Ovary (tissue), 3 donors: ENCODE results near the gene CBR3.

Experiments used
- CTCF ChIP-seq, 3 donors: fragments of 450-650 bp in 2 of 3; fragments of 200-600 bp in 1 of 3; IDR thresholded peaks; one replicate each; pipeline versions ENCODE4 v1.5.1 to v1.8.0; 2016 to 2022; ENCODE audit warnings: antibody characterized with exemption in 3 of 3, mild to moderate bottlenecking in 1 of 3
- EP300 ChIP-seq: sonication (generic); formaldehyde crosslinking; IDR thresholded peaks from one replicate; pipeline ENCODE4 v1.6.1; 2017; ENCODE audit warnings: antibody characterized with exemption
- POLR2A ChIP-seq: fragments of 450-650 bp; IDR thresholded peaks from one replicate; pipeline ENCODE4 v1.6.1; 2017; ENCODE audit warnings: antibody characterized with exemption, mild to moderate bottlenecking, moderate library complexity
- donor health status: DM: no; HTN: no; CAD: no.

- TF ChIP-seq CTCF (IDR thresholded peaks at IDR 0.05) (no peak), POLR2A (no peak), EP300 (no peak)
These were observed 15.2 kb downstream of the CBR3 start for GRCh38 chr21:36149788-36150711.
